ENCODE data around the gene KIF19.

DNA sequence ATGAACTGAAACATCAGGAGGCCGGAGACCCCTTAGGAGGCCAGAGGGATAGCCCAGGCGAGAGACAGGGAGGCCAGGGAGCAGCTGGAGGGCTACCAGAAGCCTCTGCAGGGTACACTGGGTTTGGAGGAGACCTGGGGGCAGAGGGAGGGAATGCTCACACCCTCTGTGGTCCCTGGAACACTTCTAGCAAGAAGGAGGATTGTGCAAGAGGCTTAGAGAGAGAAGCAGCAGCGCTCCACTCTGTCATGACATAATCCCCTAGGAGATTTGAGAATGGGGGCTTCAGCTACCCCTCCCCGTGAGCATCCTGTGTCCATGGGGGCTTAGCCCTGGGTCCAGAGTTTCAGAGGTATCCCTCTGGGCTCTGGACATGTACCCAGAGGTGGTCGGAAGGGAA lies 57.1 kb downstream of the KIF19 start:
- TF ChIP-seq, protein P1, sequence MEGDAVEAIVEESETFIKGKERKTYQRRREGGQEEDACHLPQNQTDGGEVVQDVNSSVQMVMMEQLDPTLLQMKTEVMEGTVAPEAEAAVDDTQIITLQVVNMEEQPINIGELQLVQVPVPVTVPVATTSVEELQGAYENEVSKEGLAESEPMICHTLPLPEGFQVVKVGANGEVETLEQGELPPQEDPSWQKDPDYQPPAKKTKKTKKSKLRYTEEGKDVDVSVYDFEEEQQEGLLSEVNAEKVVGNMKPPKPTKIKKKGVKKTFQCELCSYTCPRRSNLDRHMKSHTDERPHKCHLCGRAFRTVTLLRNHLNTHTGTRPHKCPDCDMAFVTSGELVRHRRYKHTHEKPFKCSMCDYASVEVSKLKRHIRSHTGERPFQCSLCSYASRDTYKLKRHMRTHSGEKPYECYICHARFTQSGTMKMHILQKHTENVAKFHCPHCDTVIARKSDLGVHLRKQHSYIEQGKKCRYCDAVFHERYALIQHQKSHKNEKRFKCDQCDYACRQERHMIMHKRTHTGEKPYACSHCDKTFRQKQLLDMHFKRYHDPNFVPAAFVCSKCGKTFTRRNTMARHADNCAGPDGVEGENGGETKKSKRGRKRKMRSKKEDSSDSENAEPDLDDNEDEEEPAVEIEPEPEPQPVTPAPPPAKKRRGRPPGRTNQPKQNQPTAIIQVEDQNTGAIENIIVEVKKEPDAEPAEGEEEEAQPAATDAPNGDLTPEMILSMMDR (IDR thresholded peaks at IDR 0.05), result no peak
- no peak for TF ChIP-seq ZFX (IDR thresholded peaks at IDR 0.05; ENCODE audit: borderline replicate concordance)
